ENCODE data around the gene EGFL6. TPM values are rescaled to one million over a fixed set of nuclear protein-coding genes. Genes with fewer than 3 reads are reported as not detected.

EGFL6 gene
- total and polyA plus RNA-seq, 2 of the 4 experiments (the other 2 are of a cell fraction) = not detected

DNA sequence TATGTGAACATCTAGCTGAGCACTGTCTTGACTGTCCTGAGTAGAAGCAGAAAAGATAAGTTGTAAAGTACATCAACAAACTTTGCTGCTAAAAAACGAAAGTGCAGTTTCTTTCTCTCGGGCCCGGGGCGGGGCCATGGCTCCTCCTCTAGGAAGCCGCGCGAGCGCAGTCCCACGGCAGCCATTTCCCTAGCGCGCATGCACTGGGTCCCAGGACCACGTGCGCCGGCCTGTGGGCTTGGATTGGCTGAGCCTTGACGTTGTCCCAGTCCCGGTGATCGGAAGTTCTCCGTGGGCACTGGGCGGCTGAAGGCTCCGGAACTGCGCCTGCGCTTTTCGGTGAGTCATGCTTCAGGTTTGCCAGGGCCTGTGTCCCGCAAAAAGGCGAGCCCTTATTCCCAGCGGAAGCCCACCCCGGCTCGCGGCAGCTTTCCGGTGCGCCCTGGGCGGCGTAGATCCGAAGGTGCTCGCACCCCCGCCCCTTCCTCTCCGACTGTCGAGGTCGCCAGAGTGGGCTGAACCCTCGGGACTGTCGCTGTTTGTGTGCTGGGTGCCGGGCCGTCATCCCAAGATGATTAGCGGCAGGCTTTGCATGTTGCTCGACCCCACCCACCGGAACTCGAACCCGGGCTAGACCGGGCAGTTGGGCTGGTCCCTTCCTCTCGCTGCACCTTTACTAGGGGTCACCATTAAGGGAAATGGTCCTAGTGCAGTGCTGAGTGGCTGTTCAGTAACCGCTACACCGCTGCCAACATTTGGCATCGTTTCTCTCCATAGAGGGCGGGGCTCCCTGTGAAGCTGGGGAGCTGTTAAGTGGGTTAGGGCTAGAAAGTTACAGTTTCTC lies 83.7 kb downstream of the EGFL6 start, which contains the start of gene TCEANC:
Gene TCEANC (plus strand): TSS at position 292 of the 844 bp plus-strand sequence. CDS start 9,368 bp downstream, outside the sequence.
- Histone ChIP-seq H3K9me1 (ENCODE audit: insufficient read depth, low read length) (peaks cover 4% of the 10 kb centered on the region; the same call in 1 of the 2 replicates), H3K18ac (ENCODE audit: low read depth, low read length) (peak within 1 kb of the TSS; percentile 90), H3K23ac (ENCODE audit: low read depth, low read length) (peak within 1 kb of the TSS; percentile 100), H3K27ac (ENCODE audit: insufficient read depth, low read length) (peak within 1 kb of the TSS; percentile 96), H3K4me2 (ENCODE audit: low read depth, low read length) (peak within 1 kb of the TSS; percentile 95), H2BK120ac (ENCODE audit: low read depth, low read length) (peak within 1 kb of the TSS; percentile 97), H3K4me3 (ENCODE audit: insufficient read depth, low read depth, low read length) (peak within 1 kb of the TSS; percentile 73), H2AK5ac (ENCODE audit: low read depth, low read length) (peak within 1 kb of the TSS; percentile 92), H3K79me1 (ENCODE audit: low read depth in 1 of 2, low read length in 2 of 2) (no peaks in the 10 kb centered on the region; a peak in 1 of 4 replicates), H3K36me3 (ENCODE audit: control insufficient read depth, insufficient read depth, low read length) (no peaks in the 10 kb centered on the region), H2BK5ac (ENCODE audit: low read depth, low read length, poor library complexity, severe bottlenecking) (peak within 1 kb of the TSS; percentile 99), H2AFZ (replicated peaks; ENCODE audit: low read length, poor library complexity) (peak within 1 kb of the TSS; percentile 98), H3K9me3 (ENCODE audit: control insufficient read depth, insufficient read depth, low read length) (no peaks in the 10 kb centered on the region), H3K56ac (ENCODE audit: extremely low read depth, insufficient read depth, low read length) (peak within 1 kb of the TSS; percentile 94), H4K20me1 (ENCODE audit: insufficient read depth, low read length) (peaks cover 4% of the 10 kb centered on the region; the same call in 1 of the 2 replicates), H3K4ac (ENCODE audit: low read depth, low read length) (peak within 1 kb of the TSS; percentile 99), H2BK15ac (ENCODE audit: low read depth, low read length) (peak within 1 kb of the TSS; percentile 81; the same call in 2 of the 3 replicates), H3K4me1 (ENCODE audit: control insufficient read depth, insufficient read depth, low read length) (peaks cover 2% of the 10 kb centered on the region), H2BK20ac (ENCODE audit: low read depth, low read length) (peak within 1 kb of the TSS; percentile 96), H3K9ac (ENCODE audit: low read depth, low read length) (peak within 1 kb of the TSS; percentile 87), H4K5ac (ENCODE audit: low read depth, low read length) (peak within 1 kb of the TSS; percentile 93), H3K27me3 (ENCODE audit: control insufficient read depth, insufficient read depth, low read length) (no peaks in the 10 kb centered on the region; the same call in 1 of the 2 replicates), H2AK9ac (replicated peaks; ENCODE audit: low read depth, low read length, poor library complexity) (peak within 1 kb of the TSS; percentile 96), H3K14ac (replicated peaks; ENCODE audit: low read depth, low read length) (peak within 1 kb of the TSS; percentile 98), H4K8ac (ENCODE audit: low read depth in 2 of 2, low read length in 2 of 2) (peak within 1 kb of the TSS; percentile 95 to 99), H4K91ac (ENCODE audit: insufficient read depth, low read depth, low read length) (peak within 1 kb of the TSS; percentile 95)
- 14% methylated on average over 30 of the region's 54 CpGs; no CpG with 5 or more reads in 1 of the 2 experiments for WGBS, 2 experiments (ENCODE audit: extremely low coverage in 2 of 2, insufficient read length in 1 of 2)
- ATAC-seq (ENCODE audit: low read depth) (peak; percentile 97), DNase-seq (peak; percentile 98)
- dilution Hi-C loops (cut with HindIII; ENCODE audit: low sequenced_read_pairs, unreplicated experiment) (no loop called here), intact Hi-C loops (cut with micrococcal nuclease) (loop anchor here (5.0 kb wide), 1 partner anchor 681 kb away; no protein-coding TSS in a partner anchor), in situ Hi-C loops (cut with MboI; ENCODE audit: low sequenced_read_pairs) (loop anchor here (5.0 to 10.0 kb wide), 2 partner anchors 374 to 698 kb away; partner anchors contain the start of gene GEMIN8)
- BruUV-seq (replicated peaks) = TSS peak; percentile 73
- ChIA-PET CTCF (interaction anchor here (0.6 kb wide), 1 partner anchor 10 kb away, joined by 3 read pairs; no protein-coding TSS in a partner anchor), POLR2A (ENCODE audit: unreplicated experiment) (interaction anchor here (0.6 kb wide), 1 partner anchor 61 kb away, joined by 4 read pairs; no protein-coding TSS in a partner anchor)
- TF ChIP-seq MAFK (IDR thresholded peaks at IDR 0.05; ENCODE audit: low read depth, low read length) (no peak), BHLHE40 (IDR thresholded peaks at IDR 0.05; ENCODE audit: low read depth, low read length) (no peak), ELK1 (IDR thresholded peaks at IDR 0.05; ENCODE audit: borderline replicate concordance, low read depth, low read length) (no peak), CTCF (conservative IDR thresholded peaks at IDR 0.05; ENCODE audit: low read depth, low read length) (no peak), RCOR1 (IDR thresholded peaks at IDR 0.05; ENCODE audit: insufficient replicate concordance, low read length) (no peak), MXI1 (IDR thresholded peaks at IDR 0.05; ENCODE audit: borderline replicate concordance, low read depth, low read length) (peak; percentile 58; the same call in 1 of the 2 replicates), RFX5 (IDR thresholded peaks at IDR 0.05; ENCODE audit: low read depth, low read length) (no peak), POLR2A (IDR thresholded peaks at IDR 0.05; ENCODE audit: low read depth, low read length) (peak; percentile 81), FOS (IDR thresholded peaks at IDR 0.05; ENCODE audit: low read depth, low read length) (peak; percentile 74), CEBPB (IDR thresholded peaks at IDR 0.05; ENCODE audit: low read depth, low read length) (no peak), SMC3 (IDR thresholded peaks at IDR 0.05; ENCODE audit: low read depth, low read length) (no peak), CHD1 (IDR thresholded peaks at IDR 0.05; ENCODE audit: low read depth, low read length) (no peak), NFE2L2 (IDR thresholded peaks at IDR 0.05; ENCODE audit: low read depth, low read length) (0 out of 2 replicates have a peak, but pooled peaks have one; percentile 10), MAZ (IDR thresholded peaks at IDR 0.05; ENCODE audit: borderline replicate concordance, low read depth, low read length) (peak; percentile 64; the same call in 1 of the 2 replicates)

Data from IMR-90 (cell line).